ENCODE data around the gene PACS2. TPM values are rescaled to one million over a fixed set of nuclear protein-coding genes. Genes with fewer than 3 reads are reported as not detected.

The PACS2 gene
- total and polyA plus RNA-seq, 2 of the 8 experiments (the other 6 are each of a cell fraction or from before 2014, with no cell fraction given) = 38.0 to 62.8 TPM

DNA sequence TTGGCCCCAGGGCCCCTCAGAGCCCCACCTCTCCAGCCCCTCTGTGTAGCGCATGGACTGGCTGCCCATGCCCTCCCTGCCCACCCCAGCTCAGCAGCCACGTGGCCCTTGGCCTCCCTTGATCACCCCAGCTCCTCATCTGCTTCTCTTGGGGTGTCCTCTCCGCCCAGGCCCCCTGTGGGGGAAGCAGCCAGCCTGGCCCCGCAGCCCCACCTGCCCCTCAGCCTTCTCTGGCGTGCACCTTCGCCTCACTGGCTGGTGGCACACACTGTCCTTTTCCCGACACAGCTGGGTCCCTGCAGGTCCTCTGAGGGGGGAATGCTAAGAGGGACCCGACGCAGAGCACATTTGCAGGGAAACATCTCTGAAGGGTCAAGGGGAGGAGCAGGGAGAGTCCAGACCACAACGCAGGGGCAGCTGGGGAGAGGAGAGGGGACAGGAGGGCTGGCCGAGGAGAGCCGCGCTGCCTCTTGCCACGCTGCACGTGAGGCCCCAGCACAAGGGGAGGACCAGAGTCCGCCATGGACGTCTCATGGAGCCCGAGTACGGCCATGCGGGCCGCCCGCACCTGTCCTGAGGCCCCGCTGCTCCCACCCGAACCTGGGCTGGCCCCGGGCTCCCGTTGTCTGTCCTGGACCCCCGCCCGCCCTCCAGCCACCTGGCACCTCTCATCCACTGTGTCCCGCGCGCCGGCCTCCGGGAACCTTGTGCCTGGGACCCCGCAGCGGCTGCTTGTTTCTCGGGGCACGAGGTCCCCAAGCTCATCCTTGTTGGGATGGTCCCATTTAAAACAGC, 36.1 kb downstream of the PACS2 start:
- Histone ChIP-seq H4K8ac (ENCODE audit: extremely low read depth, insufficient read depth, low read length) (peak overlapping the region; percentile 75; the same call in 1 of the 2 replicates), H3K14ac (ENCODE audit: insufficient read length) (no peak overlapping the region), H3K4me1 (replicated peaks in 1 of 4; ENCODE audit: control insufficient read depth in 3 of 4, insufficient read depth in 4 of 4, low read length in 3 of 4) (peaks cover 0 to 4% (median 2%) of the 10 kb centered on the region in 4 experiments; a peak in 2 of 7 replicates), H3K4me2 (ENCODE audit: insufficient read depth in 1 of 2, low read depth in 2 of 2, low read length in 2 of 2) (no peak overlapping the region), H4K5ac (ENCODE audit: insufficient read length, low read depth, low read length) (no peak overlapping the region), H3K27ac (ENCODE audit: low read depth, low read length) (no peak overlapping the region), H3K9me3 (ENCODE audit: insufficient read depth in 2 of 2, low read depth in 1 of 2, low read length in 1 of 2) (no peaks in the 10 kb centered on the region), H2BK120ac (replicated peaks; ENCODE audit: low read depth, low read length) (no peak overlapping the region), H3K23ac (ENCODE audit: insufficient read length) (no peak overlapping the region), H4K91ac (replicated peaks; ENCODE audit: insufficient read length, low read length) (no peak overlapping the region), H3K79me2 (ENCODE audit: control insufficient read depth in 1 of 2, insufficient read depth in 2 of 2, low read length in 2 of 2) (peaks cover 0 to 10% of the 10 kb centered on the region in 2 experiments; a peak in 2 of 4 replicates), H2BK15ac (ENCODE audit: low read length) (no peak overlapping the region), H3K18ac (ENCODE audit: extremely low read depth, low read length) (no peak overlapping the region; the same call in 1 of the 2 replicates), H3K4me3 (ENCODE audit: extremely low read depth in 1 of 4, insufficient read depth in 2 of 4, low read depth in 3 of 4, low read length in 4 of 4) (no peak overlapping the region), H3K79me1 (ENCODE audit: low read depth, low read length) (peaks cover 4% of the 10 kb centered on the region; the same call in 1 of the 2 replicates), H3K27me3 (replicated peaks in 1 of 4; ENCODE audit: control insufficient read depth in 3 of 4, extremely low read depth in 1 of 4, insufficient read depth in 3 of 4, low read length in 3 of 4) (no peaks in the 10 kb centered on the region), H2AK5ac (ENCODE audit: low read depth, low read length) (no peak overlapping the region; the same call in 1 of the 2 replicates), H3K56ac (replicated peaks; ENCODE audit: insufficient read length, low read depth, low read length) (no peak overlapping the region), H3K9ac (replicated peaks in 1 of 4; ENCODE audit: extremely low read depth in 1 of 4, low read depth in 3 of 4, low read length in 3 of 4) (no peak overlapping the region), H3K36me3 (ENCODE audit: control insufficient read depth in 2 of 4, insufficient read depth in 4 of 4, low read length in 3 of 4) (no peaks in the 10 kb centered on the region), H3K23me2 (ENCODE audit: low read depth, low read length) (no peaks in the 10 kb centered on the region), H2BK20ac (ENCODE audit: low read length) (no peak overlapping the region), H4K20me1 (replicated peaks in 1 of 2; ENCODE audit: control insufficient read depth in 1 of 2, insufficient read depth in 2 of 2, low read length in 2 of 2) (peaks cover 4 to 27% of the 10 kb centered on the region in 2 experiments), H2BK5ac (ENCODE audit: low read depth, low read length) (no peak overlapping the region), H2BK12ac (ENCODE audit: low read depth, low read length) (no peak overlapping the region), H2AFZ (ENCODE audit: low read length) (no peak overlapping the region), H3K4ac (replicated peaks; ENCODE audit: insufficient read length, low read depth, low read length) (no peak overlapping the region)
- ChIA-PET CTCF (ENCODE audit: partially characterized antibody) (interaction anchor here (0.6 to 3.6 kb wide), 18 partner anchors 8 to 178 kb away, joined by 3 to 27 read pairs (median 6); partner anchors contain the start of gene NUDT14), POLR2A (ENCODE audit: partially characterized antibody) (interaction anchor here (0.8 kb wide), 1 partner anchor 12 kb away, joined by 3 read pairs; no protein-coding TSS in a partner anchor)
- 88% methylated on average over 25 of the region's 37 CpGs; no CpG with 5 or more reads in 1 of the 2 experiments for WGBS, 2 experiments (ENCODE audit: extremely low coverage in 1 of 2, insufficient coverage in 1 of 2, insufficient read length in 1 of 2, insufficient replicate concordance in 2 of 2, low coverage in 1 of 2, low lambda C conversion rate in 2 of 2, missing lambda C conversion rate in 1 of 2)
- no peak for FAIRE-seq
- no peak for DNase-seq (ENCODE audit: low read depth in 1 of 2, low spot score in 2 of 2)
- TF ChIP-seq, protein P1, sequence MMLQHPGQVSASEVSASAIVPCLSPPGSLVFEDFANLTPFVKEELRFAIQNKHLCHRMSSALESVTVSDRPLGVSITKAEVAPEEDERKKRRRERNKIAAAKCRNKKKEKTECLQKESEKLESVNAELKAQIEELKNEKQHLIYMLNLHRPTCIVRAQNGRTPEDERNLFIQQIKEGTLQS (IDR thresholded peaks at IDR 0.05; ENCODE audit: insufficient read depth, low read depth, low read length) = no peak
- TF ChIP-seq RFX5 (IDR thresholded peaks at IDR 0.05; ENCODE audit: borderline replicate concordance, low read depth, low read length) = no peak
- TF ChIP-seq SIRT6 (IDR thresholded peaks at IDR 0.05; ENCODE audit: low read length) = no peak
- TF ChIP-seq KDM5A (IDR thresholded peaks at IDR 0.05; ENCODE audit: low read length) = no peak
- TF ChIP-seq BCL11A (IDR thresholded peaks at IDR 0.05; ENCODE audit: low read depth in 2 of 2, low read length in 2 of 2) = no peak
- no peak for TF ChIP-seq POLR2AphosphoS5 (IDR thresholded peaks at IDR 0.05; ENCODE audit: low read depth, low read length)
- no peak for TF ChIP-seq CTCF (IDR thresholded peaks at IDR 0.05; ENCODE audit: control extremely low read depth in 1 of 3, insufficient read depth in 1 of 3, low read depth in 1 of 3, low read length in 3 of 3)
- no peak for TF ChIP-seq KDM1A (IDR thresholded peaks at IDR 0.05; ENCODE audit: borderline replicate concordance, low read length)
- TF ChIP-seq TEAD4 (IDR thresholded peaks at IDR 0.05; ENCODE audit: low read depth, low read length) = no peak

Measured in H1 (cell line).